ENCODE measurements around the gene FRMD6. TPM values are rescaled to one million over a fixed set of nuclear protein-coding genes. Genes with fewer than 3 reads are reported as not detected.
A peak's percentile ranks its signal among the peaks of the same experiment; 100 is the strongest.
"Not testable (repeated sequence)": the region's sequence is repeated elsewhere in the genome, so short reads cannot be mapped to it uniquely, and the experiment has no call there.

Gene FRMD6
- total and polyA plus RNA-seq, 2 experiments from 2014 or later, result 8.4 to 24.7 TPM

- H3K9me3 ChIP-seq (ENCODE audit: low read depth), result no peaks in the 10 kb centered on the region
- no peaks in the 10 kb centered on the region for H3K27me3 ChIP-seq
- no peak for DNase-seq (ENCODE audit: low read depth in 1 of 2, low spot score in 1 of 2)
- no peaks in the 10 kb centered on the region for H3K4me1 ChIP-seq (ENCODE audit: low read depth)
- no peaks in the 10 kb centered on the region for H3K36me3 ChIP-seq
- no peak for TF ChIP-seq CTCF (IDR thresholded peaks at IDR 0.05; ENCODE audit: low read depth, low read length)
- H3K4me3 ChIP-seq, result no peak overlapping the region
- no peak overlapping the region for H3K27ac ChIP-seq
These were observed 108.2 kb downstream of the FRMD6 start for GRCh38 chr14:51759950-51760349.

- peak in 1 of 2 donors; percentile 15 for DNase-seq (ENCODE audit: low read depth in 1 of 2, low spot score in 1 of 2)
- H3K36me3 ChIP-seq; H3K27me3 ChIP-seq; H3K9me3 ChIP-seq (ENCODE audit: low read depth); H3K4me3 ChIP-seq; H3K27ac ChIP-seq; H3K4me1 ChIP-seq (ENCODE audit: low read depth): not testable (repeated sequence)
These were observed 114.0 kb downstream of the FRMD6 start for GRCh38 chr14:51765726-51766125.

- DNase-seq (ENCODE audit: low read depth in 1 of 2, low spot score in 1 of 2); H3K9me3 ChIP-seq (ENCODE audit: low read depth); H3K4me1 ChIP-seq (ENCODE audit: low read depth); H3K36me3 ChIP-seq; H3K27me3 ChIP-seq; H3K4me3 ChIP-seq; H3K27ac ChIP-seq: not testable (repeated sequence)
These were observed 114.9 kb downstream of the FRMD6 start for GRCh38 chr14:51766586-51766985.

GRCh38 chr14:51769261-51769660 lies 117.6 kb downstream of the FRMD6 start:
- not testable (repeated sequence) for H3K4me1 ChIP-seq (ENCODE audit: low read depth); H3K4me3 ChIP-seq; DNase-seq (ENCODE audit: low read depth in 1 of 2, low spot score in 1 of 2); H3K27me3 ChIP-seq; H3K36me3 ChIP-seq; H3K27ac ChIP-seq; H3K9me3 ChIP-seq (ENCODE audit: low read depth)

GRCh38 chr14:51774209-51774608 lies 122.5 kb downstream of the FRMD6 start:
- DNase-seq (ENCODE audit: low read depth in 1 of 2, low spot score in 1 of 2), result no peak

GRCh38 chr14:51776102-51776894 lies 124.6 kb downstream of the FRMD6 start:
- H3K27me3 ChIP-seq, result no peaks in the 10 kb centered on the region
- no peaks in the 10 kb centered on the region for H3K36me3 ChIP-seq
- no peaks in the 10 kb centered on the region for H3K4me1 ChIP-seq (ENCODE audit: low read depth)
- no peak overlapping the region for H3K27ac ChIP-seq
- no peak overlapping the region for H3K4me3 ChIP-seq
- DNase-seq (ENCODE audit: low read depth in 1 of 2, low spot score in 1 of 2), result peak; percentile 72 to 86
- no peaks in the 10 kb centered on the region for H3K9me3 ChIP-seq (ENCODE audit: low read depth)
- peak; percentile 77 for TF ChIP-seq CTCF (IDR thresholded peaks at IDR 0.05; ENCODE audit: low read depth, low read length)

More at GRCh38 chr14:51774209-51774608, 122.5 kb downstream of the FRMD6 start:
- Histone ChIP-seq H3K9me3 (ENCODE audit: low read depth) (no peaks in the 10 kb centered on the region), H3K4me3 (no peak overlapping the region), H3K36me3 (no peaks in the 10 kb centered on the region), H3K27me3 (no peaks in the 10 kb centered on the region), H3K27ac (no peak overlapping the region), H3K4me1 (ENCODE audit: low read depth) (no peaks in the 10 kb centered on the region)
- TF ChIP-seq CTCF (IDR thresholded peaks at IDR 0.05; ENCODE audit: low read depth, low read length), result no peak

GRCh38 chr14:51780006-51780692 lies 128.4 kb downstream of the FRMD6 start:
- DNase-seq (ENCODE audit: low read depth in 1 of 2, low spot score in 1 of 2), result peak; percentile 76 to 79
- TF ChIP-seq CTCF (IDR thresholded peaks at IDR 0.05; ENCODE audit: low read depth, low read length), result peak; percentile 74
- H3K4me3 ChIP-seq, result no peak overlapping the region

More at GRCh38 chr14:51780006-51780692, 128.4 kb downstream of the FRMD6 start:
- Histone ChIP-seq H3K27ac (no peak overlapping the region), H3K27me3 (no peaks in the 10 kb centered on the region), H3K4me1 (ENCODE audit: low read depth) (no peaks in the 10 kb centered on the region), H3K9me3 (ENCODE audit: low read depth) (no peaks in the 10 kb centered on the region), H3K36me3 (no peaks in the 10 kb centered on the region)

All from cardiac muscle cell (in vitro differentiated cells and primary cell).